ENCODE measurements around the gene FAM25G. TPM values are rescaled to one million over a fixed set of nuclear protein-coding genes. Genes with fewer than 3 reads are reported as not detected.

Gene FAM25G
- total and polyA plus RNA-seq, 2 donors (not counting 3 experiments of a cell fraction or from before 2014, with no cell fraction given), result not detected

DNA sequence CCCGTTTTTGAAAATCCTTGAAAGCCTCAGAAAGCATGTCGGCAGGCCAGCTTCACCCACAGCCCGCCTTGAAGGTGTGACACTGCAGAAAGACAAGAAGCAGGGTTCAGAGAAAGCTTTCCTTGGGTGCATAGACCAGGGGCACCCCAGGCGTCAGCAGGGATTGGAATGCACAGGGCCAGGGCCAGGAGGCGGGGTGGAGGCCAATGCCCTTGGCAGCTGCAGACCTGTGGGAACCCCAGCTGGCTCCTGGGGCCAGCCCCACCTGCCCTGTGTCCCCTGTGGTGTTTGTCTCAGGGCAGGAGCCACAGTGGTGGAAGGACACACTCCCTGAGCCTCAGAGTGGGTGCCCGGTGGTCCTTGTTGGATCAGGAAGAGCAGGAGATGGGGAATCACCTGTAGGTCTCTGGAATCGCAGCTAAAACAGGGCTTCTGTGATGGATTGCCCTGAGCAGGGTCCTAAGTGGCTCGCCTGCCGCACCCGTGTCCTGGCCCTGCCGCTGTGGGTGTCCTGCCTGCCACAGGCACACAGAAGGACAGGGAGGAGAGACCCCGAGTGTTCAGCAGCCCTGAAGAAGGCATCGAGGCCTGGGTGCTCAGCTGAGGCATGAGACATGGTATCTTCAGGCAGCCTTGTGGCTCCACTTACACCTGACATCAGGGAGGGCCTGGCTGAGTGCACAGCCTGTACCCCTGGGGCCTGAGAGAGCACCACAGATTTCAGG lies 40.1 kb downstream of the FAM25G start:
- intact Hi-C loops (cut with micrococcal nuclease) (no loop called here), dilution Hi-C loops (cut with MboI; ENCODE audit: extremely low pct_ligation_motif_present, low sequenced_read_pairs) (no loop called here)
- Histone ChIP-seq H3K27me3 (ENCODE audit: control insufficient read depth in 2 of 2, insufficient read depth in 2 of 2, low read length in 2 of 2) (no peaks in the 10 kb centered on the region), H3K36me3 (ENCODE audit: control insufficient read depth in 2 of 2, extremely low read depth in 1 of 2, insufficient read depth in 2 of 2, low read length in 2 of 2) (no peaks in the 10 kb centered on the region), H4K20me1 (replicated peaks; ENCODE audit: control insufficient read depth, extremely low read depth, insufficient read depth, low read length) (no peaks in the 10 kb centered on the region), H3K4me3 (replicated peaks in 1 of 3; ENCODE audit: insufficient read depth in 1 of 3, low read depth in 1 of 3, low read length in 3 of 3) (no peak overlapping the region), H3K27ac (ENCODE audit: insufficient read depth, low read depth, low read length) (no peak overlapping the region), H2AFZ (ENCODE audit: low read depth, low read length) (no peak overlapping the region), H3K9me1 (replicated peaks; ENCODE audit: control insufficient read depth, extremely low read depth, insufficient read depth, low read length) (no peaks in the 10 kb centered on the region), H3K9me3 (replicated peaks; ENCODE audit: control insufficient read depth, insufficient read depth, low read length) (no peaks in the 10 kb centered on the region), H3K4me1 (ENCODE audit: control insufficient read depth, extremely low read depth, insufficient read depth, low read length) (no peaks in the 10 kb centered on the region), H3K79me2 (ENCODE audit: control insufficient read depth, insufficient read depth, low read length) (no peaks in the 10 kb centered on the region), H3K4me2 (ENCODE audit: insufficient read depth, low read length) (no peak overlapping the region), H3K9ac (replicated peaks; ENCODE audit: extremely low read depth, insufficient read depth, low read length) (no peak overlapping the region)
- FAIRE-seq, result no peak
- CTCF ChIA-PET, result no interaction called here
- BruUV-seq (replicated peaks), result no TSS peak
- POLR2A ChIA-PET, result no interaction called here
- no peak for DNase-seq (ENCODE audit: low read depth, low spot score)
- TF ChIP-seq MYC (IDR thresholded peaks at IDR 0.05; ENCODE audit: low read depth, low read length) (no peak), GATA2 (IDR thresholded peaks at IDR 0.05; ENCODE audit: insufficient read depth, insufficient read length, low read depth, low read length) (no peak), FOS (IDR thresholded peaks at IDR 0.05; ENCODE audit: borderline replicate concordance, insufficient read depth, low read length) (no peak)
- TF ChIP-seq, protein P1, sequence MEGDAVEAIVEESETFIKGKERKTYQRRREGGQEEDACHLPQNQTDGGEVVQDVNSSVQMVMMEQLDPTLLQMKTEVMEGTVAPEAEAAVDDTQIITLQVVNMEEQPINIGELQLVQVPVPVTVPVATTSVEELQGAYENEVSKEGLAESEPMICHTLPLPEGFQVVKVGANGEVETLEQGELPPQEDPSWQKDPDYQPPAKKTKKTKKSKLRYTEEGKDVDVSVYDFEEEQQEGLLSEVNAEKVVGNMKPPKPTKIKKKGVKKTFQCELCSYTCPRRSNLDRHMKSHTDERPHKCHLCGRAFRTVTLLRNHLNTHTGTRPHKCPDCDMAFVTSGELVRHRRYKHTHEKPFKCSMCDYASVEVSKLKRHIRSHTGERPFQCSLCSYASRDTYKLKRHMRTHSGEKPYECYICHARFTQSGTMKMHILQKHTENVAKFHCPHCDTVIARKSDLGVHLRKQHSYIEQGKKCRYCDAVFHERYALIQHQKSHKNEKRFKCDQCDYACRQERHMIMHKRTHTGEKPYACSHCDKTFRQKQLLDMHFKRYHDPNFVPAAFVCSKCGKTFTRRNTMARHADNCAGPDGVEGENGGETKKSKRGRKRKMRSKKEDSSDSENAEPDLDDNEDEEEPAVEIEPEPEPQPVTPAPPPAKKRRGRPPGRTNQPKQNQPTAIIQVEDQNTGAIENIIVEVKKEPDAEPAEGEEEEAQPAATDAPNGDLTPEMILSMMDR (IDR thresholded peaks at IDR 0.05; ENCODE audit: extremely low read depth in 1 of 2, insufficient read depth in 1 of 2, low read depth in 1 of 2, low read length in 2 of 2), result no peak

DNA sequence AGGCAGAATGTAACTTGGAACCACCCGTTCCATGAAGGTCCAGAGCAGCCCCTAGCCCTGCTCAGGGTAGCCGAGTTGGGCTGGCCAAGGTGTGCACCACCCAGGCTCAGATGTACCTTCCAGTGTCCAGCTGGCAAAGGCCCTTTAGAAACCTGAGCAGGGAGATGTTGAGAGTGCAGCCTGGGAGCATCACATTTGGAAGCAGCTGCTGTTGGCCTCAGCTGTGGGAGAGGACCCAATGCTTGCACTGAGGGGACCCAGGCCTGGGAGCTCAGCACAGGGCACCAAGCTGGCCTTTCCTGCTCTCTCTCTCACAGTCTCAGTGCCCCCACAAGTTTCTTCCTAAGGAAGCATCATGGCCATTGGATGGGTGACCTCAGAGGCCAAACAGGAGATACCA lies 41.1 kb downstream of the FAM25G start:
- intact Hi-C loops (cut with micrococcal nuclease) (no loop called here), dilution Hi-C loops (cut with MboI; ENCODE audit: extremely low pct_ligation_motif_present, low sequenced_read_pairs) (no loop called here)
- no peaks in the 10 kb centered on the region for H3K9me1 ChIP-seq (replicated peaks; ENCODE audit: control insufficient read depth, extremely low read depth, insufficient read depth, low read length)
- H3K9me3 ChIP-seq (replicated peaks; ENCODE audit: control insufficient read depth, insufficient read depth, low read length), result no peaks in the 10 kb centered on the region
- H3K27ac ChIP-seq (ENCODE audit: insufficient read depth, low read depth, low read length), result no peak overlapping the region
- DNase-seq (ENCODE audit: low read depth, low spot score), result no peak
- ChIA-PET CTCF (interaction anchor here (1.3 kb wide), 1 partner anchor 88 kb away, joined by 3 read pairs; no protein-coding TSS in a partner anchor), POLR2A (no interaction called here)
- no peaks in the 10 kb centered on the region for H3K27me3 ChIP-seq (ENCODE audit: control insufficient read depth in 2 of 2, insufficient read depth in 2 of 2, low read length in 2 of 2)
- TF ChIP-seq MYC (IDR thresholded peaks at IDR 0.05; ENCODE audit: low read depth, low read length) (no peak), EZH2 (IDR thresholded peaks at IDR 0.05; ENCODE audit: borderline replicate concordance, low read depth, low read length, severe bottlenecking) (no peak), MAX (IDR thresholded peaks at IDR 0.05; ENCODE audit: insufficient read depth, insufficient read length) (no peak), POLR2AphosphoS5 (IDR thresholded peaks at IDR 0.05; ENCODE audit: insufficient read depth, low read depth, low read length) (no peak), FOS (IDR thresholded peaks at IDR 0.05; ENCODE audit: borderline replicate concordance, insufficient read depth, low read length) (no peak), JUN (IDR thresholded peaks at IDR 0.05; ENCODE audit: borderline replicate concordance, insufficient read depth, insufficient read length, low read depth) (no peak), GATA2 (IDR thresholded peaks at IDR 0.05; ENCODE audit: insufficient read depth, insufficient read length, low read depth, low read length) (no peak), POLR2A (IDR thresholded peaks at IDR 0.05; ENCODE audit: low read depth, low read length) (no peak)
- TF ChIP-seq, protein P1 (IDR thresholded peaks at IDR 0.05; ENCODE audit: extremely low read depth in 1 of 2, insufficient read depth in 1 of 2, low read depth in 1 of 2, low read length in 2 of 2), result no peak
- no peaks in the 10 kb centered on the region for H3K4me1 ChIP-seq (ENCODE audit: control insufficient read depth, extremely low read depth, insufficient read depth, low read length)
- H3K4me2 ChIP-seq (ENCODE audit: insufficient read depth, low read length), result no peak overlapping the region
- BruUV-seq (replicated peaks), result no TSS peak
- no peak for FAIRE-seq
- no peak overlapping the region for H3K9ac ChIP-seq (replicated peaks; ENCODE audit: extremely low read depth, insufficient read depth, low read length)
- no peaks in the 10 kb centered on the region for H3K36me3 ChIP-seq (ENCODE audit: control insufficient read depth in 2 of 2, extremely low read depth in 1 of 2, insufficient read depth in 2 of 2, low read length in 2 of 2)
- H2AFZ ChIP-seq (ENCODE audit: low read depth, low read length), result no peak overlapping the region
- no peaks in the 10 kb centered on the region for H3K79me2 ChIP-seq (ENCODE audit: control insufficient read depth, insufficient read depth, low read length)
- no peak overlapping the region for H3K4me3 ChIP-seq (replicated peaks in 1 of 3; ENCODE audit: insufficient read depth in 1 of 3, low read depth in 1 of 3, low read length in 3 of 3)
- no peaks in the 10 kb centered on the region for H4K20me1 ChIP-seq (replicated peaks; ENCODE audit: control insufficient read depth, extremely low read depth, insufficient read depth, low read length)
